Measurements from ENCODE around the gene CD300LB.
"Not testable (repeated sequence)": the region's sequence is repeated elsewhere in the genome, so short reads cannot be mapped to it uniquely, and the experiment has no call there.

CD300LB gene

GRCh38 chr17:74522381-74523105 is 8.7 kb downstream of the CD300LB start:
- ATAC-seq (no peak), DNase-seq (ENCODE audit: low spot score in 2 of 2) (peak in 1 of 2 donors; percentile 43)
- peaks cover 3% of the 10 kb centered on the region for H3K9me3 Mint-ChIP-seq
- H3K36me3 Mint-ChIP-seq: no peaks in the 10 kb centered on the region
- no peak overlapping the region for H3K4me3 Mint-ChIP-seq
- H3K27ac Mint-ChIP-seq: no peak overlapping the region
- H3K4me1 Mint-ChIP-seq: peaks cover 30% of the 10 kb centered on the region

GRCh38 chr17:74521701-74522201 is 9.5 kb downstream of the CD300LB start:
- Mint-ChIP-seq H3K4me3 (peak overlapping the region; percentile 15), H3K4me1 (peaks cover 30% of the 10 kb centered on the region), H3K9me3 (peaks cover 3% of the 10 kb centered on the region), H3K27ac (peak overlapping the region; percentile 36), H3K36me3 (no peaks in the 10 kb centered on the region)
- ATAC-seq (peak; percentile 51), DNase-seq (ENCODE audit: low spot score in 2 of 2) (peak in 1 of 2 donors; percentile 53)

GRCh38 chr17:74520790-74521480 is 10.3 kb downstream of the CD300LB start:
- H3K27ac Mint-ChIP-seq: peak overlapping the region; percentile 36
- H3K4me3 Mint-ChIP-seq: peak overlapping the region; percentile 15

GRCh38 chr17:74520016-74520434 is 11.2 kb downstream of the CD300LB start:
- Mint-ChIP-seq H3K4me3 (no peak overlapping the region), H3K4me1 (peaks cover 34% of the 10 kb centered on the region), H3K9me3 (peaks cover 3% of the 10 kb centered on the region), H3K27ac (peak overlapping the region; percentile 36), H3K36me3 (peaks cover 5% of the 10 kb centered on the region)
- DNase-seq (ENCODE audit: low spot score in 2 of 2) (peak in 1 of 2 donors; percentile 47), ATAC-seq (peak; percentile 91)

More at GRCh38 chr17:74520790-74521480, 10.3 kb downstream of the CD300LB start:
- DNase-seq (ENCODE audit: low spot score in 2 of 2) (no peak), ATAC-seq (no peak)
- H3K36me3 Mint-ChIP-seq: no peaks in the 10 kb centered on the region
- H3K9me3 Mint-ChIP-seq: peaks cover 3% of the 10 kb centered on the region
- peaks cover 30% of the 10 kb centered on the region for H3K4me1 Mint-ChIP-seq

GRCh38 chr17:74518413-74518981 is 12.8 kb downstream of the CD300LB start:
- not testable (repeated sequence) for DNase-seq (ENCODE audit: low spot score in 2 of 2); H3K4me3 Mint-ChIP-seq; ATAC-seq; H3K9me3 Mint-ChIP-seq; H3K27ac Mint-ChIP-seq
- H3K36me3 Mint-ChIP-seq: peaks cover 20% of the 10 kb centered on the region
- H3K4me1 Mint-ChIP-seq: peaks cover 48% of the 10 kb centered on the region

- H3K36me3 Mint-ChIP-seq: peaks cover 30% of the 10 kb centered on the region
- peaks cover 2% of the 10 kb centered on the region for H3K9me3 Mint-ChIP-seq
- no peak overlapping the region for H3K27ac Mint-ChIP-seq
- no peak for ATAC-seq
- peak in 1 of 2 donors; percentile 30 for DNase-seq (ENCODE audit: low spot score in 2 of 2)
- H3K4me3 Mint-ChIP-seq: no peak overlapping the region
- H3K4me1 Mint-ChIP-seq: peaks cover 56% of the 10 kb centered on the region
These were observed 14.5 kb downstream of the CD300LB start for GRCh38 chr17:74516561-74517328.

GRCh38 chr17:74515941-74516340 is 15.3 kb downstream of the CD300LB start:
- H3K36me3 Mint-ChIP-seq: peaks cover 30% of the 10 kb centered on the region
- no peak overlapping the region for H3K27ac Mint-ChIP-seq
- no peak overlapping the region for H3K4me3 Mint-ChIP-seq
- DNase-seq (ENCODE audit: low spot score in 2 of 2) (peak in 1 of 2 donors; percentile 36), ATAC-seq (no peak)
- H3K4me1 Mint-ChIP-seq: peaks cover 55% of the 10 kb centered on the region
- peaks cover 2% of the 10 kb centered on the region for H3K9me3 Mint-ChIP-seq

GRCh38 chr17:74514632-74515334 is 16.5 kb downstream of the CD300LB start:
- Mint-ChIP-seq H3K9me3 (peaks cover 2% of the 10 kb centered on the region), H3K4me3 (peak overlapping the region; percentile 43)

GRCh38 chr17:74513987-74514631 is 17.2 kb downstream of the CD300LB start:
- peak overlapping the region; percentile 43 for H3K4me3 Mint-ChIP-seq

More at GRCh38 chr17:74514632-74515334, 16.5 kb downstream of the CD300LB start:
- Mint-ChIP-seq H3K4me1 (peaks cover 45% of the 10 kb centered on the region), H3K27ac (peak overlapping the region; percentile 99), H3K36me3 (peaks cover 30% of the 10 kb centered on the region)
- ATAC-seq: peak; percentile 43
- DNase-seq (ENCODE audit: low spot score in 2 of 2): no peak

GRCh38 chr17:74512624-74513091 is 18.6 kb downstream of the CD300LB start:
- H3K9me3 Mint-ChIP-seq: peaks cover 2% of the 10 kb centered on the region
- H3K4me3 Mint-ChIP-seq: peak overlapping the region; percentile 17
- ATAC-seq (peak; percentile 92), DNase-seq (ENCODE audit: low spot score in 2 of 2) (peak in 1 of 2 donors; percentile 54)
- peaks cover 30% of the 10 kb centered on the region for H3K36me3 Mint-ChIP-seq
- H3K4me1 Mint-ChIP-seq: peaks cover 40% of the 10 kb centered on the region
- H3K27ac Mint-ChIP-seq: peak overlapping the region; percentile 89

More at GRCh38 chr17:74513987-74514631, 17.2 kb downstream of the CD300LB start:
- ATAC-seq (peak; percentile 46), DNase-seq (ENCODE audit: low spot score in 2 of 2) (peak; percentile 42 to 83)
- Mint-ChIP-seq H3K4me1 (peaks cover 40% of the 10 kb centered on the region), H3K27ac (peak overlapping the region; percentile 99), H3K9me3 (peaks cover 2% of the 10 kb centered on the region), H3K36me3 (peaks cover 30% of the 10 kb centered on the region)

GRCh38 chr17:74512036-74512435 is 19.2 kb downstream of the CD300LB start:
- Mint-ChIP-seq H3K4me3 (peak overlapping the region; percentile 17), H3K36me3 (peaks cover 30% of the 10 kb centered on the region), H3K4me1 (peaks cover 40% of the 10 kb centered on the region), H3K9me3 (peaks cover 2% of the 10 kb centered on the region), H3K27ac (peak overlapping the region; percentile 89)
- peak in 1 of 2 donors; percentile 38 for DNase-seq (ENCODE audit: low spot score in 2 of 2)
- ATAC-seq: no peak

- Mint-ChIP-seq H3K27ac (no peak overlapping the region), H3K36me3 (peaks cover 10% of the 10 kb centered on the region)
These were observed 23.1 kb downstream of the CD300LB start for GRCh38 chr17:74508156-74508555.

GRCh38 chr17:74503949-74504348 is 27.3 kb downstream of the CD300LB start:
- not testable (repeated sequence) for H3K4me1 Mint-ChIP-seq; H3K4me3 Mint-ChIP-seq; H3K27ac Mint-ChIP-seq; ATAC-seq; H3K36me3 Mint-ChIP-seq; DNase-seq (ENCODE audit: low spot score in 2 of 2); H3K9me3 Mint-ChIP-seq

More at GRCh38 chr17:74508156-74508555, 23.1 kb downstream of the CD300LB start:
- no peak for ATAC-seq
- no peak for DNase-seq (ENCODE audit: low spot score in 2 of 2)
- peaks cover 21% of the 10 kb centered on the region for H3K4me1 Mint-ChIP-seq
- no peak overlapping the region for H3K4me3 Mint-ChIP-seq
- no peaks in the 10 kb centered on the region for H3K9me3 Mint-ChIP-seq

All from stimulated activated effector memory CD8-positive, alpha-beta T cell treated with anti-CD3 and anti-CD28 coated beads, Interleukin-12 subunit alpha, Interleukin-12 subunit beta, amount 100 ng/mL, for 72 hours (primary cell).